H9 (cell line): Measurements from ENCODE around the gene DMBT1. TPM values are rescaled to one million over a fixed set of nuclear protein-coding genes. Genes with fewer than 3 reads are reported as not detected.

Source experiments
- DNase-seq: peaks from one replicate; pipeline ENCODE4 v3.0.0-alpha.2; 2017
- H2AFZ ChIP-seq: one replicate; pipeline ENCODE4 v1.6.1; 2013; ENCODE audit warnings: mild to moderate bottlenecking, low read length, control low read depth, moderate library complexity
- H2AK5ac ChIP-seq: 2 replicates; pipeline ENCODE4 v1.6.1; 2013; ENCODE audit warnings: low read length, control low read depth, mixed read lengths; ENCODE audit not compliant: insufficient read length
- H2BK120ac ChIP-seq: one replicate; pipeline ENCODE4 v1.6.1; 2013; ENCODE audit warnings: low read depth, mild to moderate bottlenecking, low read length, control low read depth, inconsistent platforms; ENCODE audit not compliant: poor library complexity, severe bottlenecking
- H2BK12ac ChIP-seq: 2 replicates; pipeline ENCODE4 v1.6.1; 2013; ENCODE audit warnings: low read length, control low read depth, mixed read lengths, low read depth; ENCODE audit not compliant: insufficient read length
- H2BK15ac ChIP-seq: 2 replicates; pipeline ENCODE4 v1.6.1; 2013; ENCODE audit warnings: low read depth, low read length, control low read depth
- H2BK20ac ChIP-seq: one replicate; pipeline ENCODE4 v1.6.1; 2013; ENCODE audit warnings: low read depth, mild to moderate bottlenecking, low read length, control low read depth, inconsistent platforms; ENCODE audit not compliant: poor library complexity, severe bottlenecking
- H2BK5ac ChIP-seq: 2 replicates; pipeline ENCODE4 v1.6.1; 2013; ENCODE audit warnings: low read length, control low read depth, mixed read lengths; ENCODE audit not compliant: insufficient read length
- H3K14ac ChIP-seq: 2 replicates; pipeline ENCODE4 v1.6.1; 2013; ENCODE audit warnings: low read length, control low read depth; ENCODE audit not compliant: insufficient read depth
- H3K18ac ChIP-seq: 2 replicates; pipeline ENCODE4 v1.6.1; 2013; ENCODE audit warnings: low read depth, mild to moderate bottlenecking, mixed read lengths, low read length, control low read depth; ENCODE audit not compliant: insufficient read length
- H3K23ac ChIP-seq: 2 replicates; pipeline ENCODE4 v1.6.1; 2013; ENCODE audit warnings: low read length, control low read depth, mixed read lengths, low read depth; ENCODE audit not compliant: insufficient read length
- H3K23me2 ChIP-seq: 2 replicates; pipeline ENCODE4 v1.6.1; 2013; ENCODE audit warnings: low read depth, mild to moderate bottlenecking, mixed read lengths, low read length, control low read depth; ENCODE audit not compliant: insufficient read length, poor library complexity, severe bottlenecking
- H3K27ac ChIP-seq: 2 replicates; pipeline ENCODE4 v1.5.1; 2013; ENCODE audit warnings: low read length, control low read depth, mixed read lengths, low read depth; ENCODE audit not compliant: insufficient read length
- H3K27me3 ChIP-seq: 2 replicates; pipeline ENCODE4 v1.6.1; 2013; ENCODE audit warnings: low read length, control low read depth, inconsistent platforms; ENCODE audit not compliant: insufficient read depth
- H3K4ac ChIP-seq: 2 replicates; pipeline ENCODE4 v1.6.1; 2013; ENCODE audit warnings: low read depth, mild to moderate bottlenecking, control low read depth, inconsistent platforms, low read length, moderate library complexity
- H3K4me1 ChIP-seq: 2 replicates; pipeline ENCODE4 v1.6.1; 2013; ENCODE audit warnings: low read length, control low read depth, inconsistent platforms; ENCODE audit not compliant: insufficient read depth
- H3K4me2 ChIP-seq: 2 replicates; pipeline ENCODE4 v1.6.1; 2013; ENCODE audit warnings: low read length, control low read depth, mixed read lengths; ENCODE audit not compliant: insufficient read length, insufficient read depth
- H3K56ac ChIP-seq: 2 replicates; pipeline ENCODE4 v1.6.1; 2013; ENCODE audit warnings: low read depth, mild to moderate bottlenecking, mixed read lengths, low read length, control low read depth; ENCODE audit not compliant: insufficient read length
- H3K79me1 ChIP-seq: 2 replicates; pipeline ENCODE4 v1.6.1; 2013; ENCODE audit warnings: low read depth, mild to moderate bottlenecking, moderate library complexity, low read length, control low read depth, inconsistent platforms; ENCODE audit not compliant: insufficient read depth, poor library complexity, severe bottlenecking
- H3K79me2 ChIP-seq: 2 replicates; pipeline ENCODE4 v1.6.1; 2013; ENCODE audit warnings: low read length, control low read depth, inconsistent platforms; ENCODE audit not compliant: insufficient read depth
- H3K9ac ChIP-seq: 2 replicates; pipeline ENCODE4 v1.6.1; 2013; ENCODE audit warnings: low read length, control low read depth, mixed read lengths; ENCODE audit not compliant: insufficient read length; ENCODE audit errors: extremely low read depth
- H3K9me3 ChIP-seq: one replicate; pipeline ENCODE4 v1.6.1; 2013; ENCODE audit warnings: low read depth, low read length, inconsistent platforms; ENCODE audit not compliant: control insufficient read depth
- H3T11ph ChIP-seq: one replicate; pipeline ENCODE4 v1.6.1; 2013; ENCODE audit warnings: mild to moderate bottlenecking, low read length, control low read depth, inconsistent platforms
- H4K20me1 ChIP-seq: one replicate; pipeline ENCODE4 v1.6.1; 2013; ENCODE audit not compliant: control insufficient read depth, insufficient read length, insufficient read depth
- H4K5ac ChIP-seq: 2 replicates; pipeline ENCODE4 v1.6.1; 2013; ENCODE audit warnings: low read depth, mild to moderate bottlenecking, mixed read lengths, low read length, control low read depth; ENCODE audit not compliant: insufficient read length
- H4K8ac ChIP-seq: replicated peaks from 2 replicates; pipeline ENCODE4 v1.6.1; 2013; ENCODE audit warnings: low read length, control low read depth, mixed read lengths, low read depth; ENCODE audit not compliant: insufficient read length
- H4K91ac ChIP-seq: 2 replicates; pipeline ENCODE4 v1.6.1; 2013; ENCODE audit warnings: low read depth, mild to moderate bottlenecking, moderate library complexity, mixed read lengths, low read length, control low read depth; ENCODE audit not compliant: insufficient read length
- H3K27ac Mint-ChIP-seq, 3 experiments: 2 replicates in 2 of 3; 3 replicates in 1 of 3; pipeline ENCODE4 v1.8.0; 2020 to 2021; ENCODE audit warnings: mixed read lengths in 3 of 3, mild to moderate bottlenecking in 1 of 3, moderate library complexity in 1 of 3
- H3K27me3 Mint-ChIP-seq: 2 replicates; pipeline ENCODE4 v1.8.0; 2021; ENCODE audit warnings: low read depth, mild to moderate bottlenecking, moderate library complexity, mixed read lengths
- H3K36me3 Mint-ChIP-seq, 3 experiments: 2 replicates in 2 of 3; 3 replicates in 1 of 3; pipeline ENCODE4 v1.8.0; 2020 to 2021; ENCODE audit warnings: low read depth in 3 of 3, mixed read lengths in 3 of 3; ENCODE audit not compliant: insufficient read depth in 1 of 3
- H3K4me1 Mint-ChIP-seq, 2 experiments: 2 replicates each; pipeline ENCODE4 v1.8.0; 2020; ENCODE audit warnings: mixed read lengths in 2 of 2
- H3K4me3 Mint-ChIP-seq, 2 experiments: 2 replicates in 1 of 2; 3 replicates in 1 of 2; pipeline ENCODE4 v1.8.0; 2020 to 2021; ENCODE audit warnings: mild to moderate bottlenecking in 2 of 2, mixed read lengths in 2 of 2, moderate library complexity in 1 of 2
- H3K9me3 Mint-ChIP-seq, 2 experiments: 2 replicates in 1 of 2; 3 replicates in 1 of 2; pipeline ENCODE4 v1.8.0; 2020; ENCODE audit warnings: mild to moderate bottlenecking in 2 of 2, mixed read lengths in 2 of 2, moderate library complexity in 1 of 2
- WGBS: extraction: QIAGEN DNeasy Blood & Tissue Kit; methylation state at CpG from one replicate; pipeline ENCODE4 v1.1.7; 2013; ENCODE audit warnings: missing lambda C conversion rate, low lambda C conversion rate, mixed read lengths; ENCODE audit not compliant: insufficient read length; ENCODE audit errors: extremely low coverage; 5-methylcytosine and 5-hydroxymethylcytosine counted together
- total RNA-seq: library from RNA; stranded (reverse); gene quantifications from 2 replicates; pipeline ENCODE4 v1.2.1, GENCODE V29; 2021
- TF ChIP-seq, protein P1 (sequence below): fragments of 200-600 bp; sonication (generic); conservative IDR thresholded peaks from 3 replicates; pipeline ENCODE4 v1.8.0; 2021; ENCODE audit warnings: antibody characterized with exemption, mild to moderate bottlenecking

Gene DMBT1
- total RNA-seq, 1 experiment from 2014 or later = 0.04 TPM

DNA sequence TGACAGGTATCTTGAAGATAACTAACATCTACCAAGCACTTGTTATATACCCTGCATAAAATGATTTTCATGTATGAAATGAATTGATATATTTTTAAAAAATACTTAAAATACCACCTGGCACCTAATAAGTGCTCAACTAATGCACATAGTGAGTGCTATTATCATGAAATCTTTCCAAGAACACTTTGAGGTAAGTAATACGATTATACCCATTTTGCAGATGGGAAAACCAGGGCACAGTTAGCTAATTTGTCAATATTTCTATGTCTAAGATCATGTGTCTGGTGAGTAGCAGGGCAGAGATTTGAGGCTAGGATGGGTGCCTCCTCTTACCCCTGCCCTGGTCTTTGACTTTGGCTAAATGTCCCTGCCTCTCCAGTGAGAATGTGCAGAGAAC lies 6.1 kb downstream of the DMBT1 start:
- H3K4me1 ChIP-seq = no peaks in the 10 kb centered on the region
- H3K56ac ChIP-seq = no peak overlapping the region
- H3K79me1 ChIP-seq = no peaks in the 10 kb centered on the region
- H3K9me3 Mint-ChIP-seq = no peaks in the 10 kb centered on the region
- no peak overlapping the region for H2BK5ac ChIP-seq
- TF ChIP-seq, protein P1, sequence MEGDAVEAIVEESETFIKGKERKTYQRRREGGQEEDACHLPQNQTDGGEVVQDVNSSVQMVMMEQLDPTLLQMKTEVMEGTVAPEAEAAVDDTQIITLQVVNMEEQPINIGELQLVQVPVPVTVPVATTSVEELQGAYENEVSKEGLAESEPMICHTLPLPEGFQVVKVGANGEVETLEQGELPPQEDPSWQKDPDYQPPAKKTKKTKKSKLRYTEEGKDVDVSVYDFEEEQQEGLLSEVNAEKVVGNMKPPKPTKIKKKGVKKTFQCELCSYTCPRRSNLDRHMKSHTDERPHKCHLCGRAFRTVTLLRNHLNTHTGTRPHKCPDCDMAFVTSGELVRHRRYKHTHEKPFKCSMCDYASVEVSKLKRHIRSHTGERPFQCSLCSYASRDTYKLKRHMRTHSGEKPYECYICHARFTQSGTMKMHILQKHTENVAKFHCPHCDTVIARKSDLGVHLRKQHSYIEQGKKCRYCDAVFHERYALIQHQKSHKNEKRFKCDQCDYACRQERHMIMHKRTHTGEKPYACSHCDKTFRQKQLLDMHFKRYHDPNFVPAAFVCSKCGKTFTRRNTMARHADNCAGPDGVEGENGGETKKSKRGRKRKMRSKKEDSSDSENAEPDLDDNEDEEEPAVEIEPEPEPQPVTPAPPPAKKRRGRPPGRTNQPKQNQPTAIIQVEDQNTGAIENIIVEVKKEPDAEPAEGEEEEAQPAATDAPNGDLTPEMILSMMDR = no peak
- no peak overlapping the region for H2BK15ac ChIP-seq
- H3K4me1 Mint-ChIP-seq = peaks cover 5 to 7% of the 10 kb centered on the region in 2 experiments
- H2BK20ac ChIP-seq = no peak overlapping the region
- no peaks in the 10 kb centered on the region for H4K20me1 ChIP-seq
- no peak overlapping the region for H3K9ac ChIP-seq
- no peak overlapping the region for H2BK12ac ChIP-seq
- no peaks in the 10 kb centered on the region for H3K23me2 ChIP-seq
- no peaks in the 10 kb centered on the region for H3K27me3 ChIP-seq
- H3K27me3 Mint-ChIP-seq = peaks cover 25% of the 10 kb centered on the region
- H3K4me3 Mint-ChIP-seq = no peak overlapping the region
- no peak overlapping the region for H3K23ac ChIP-seq
- no peak overlapping the region for H3K27ac Mint-ChIP-seq
- no peak overlapping the region for H3K27ac ChIP-seq
- H4K5ac ChIP-seq = no peak overlapping the region
- WGBS = no CpG with 5 or more reads among the region's 1 CpG
- no peak overlapping the region for H4K8ac ChIP-seq
- H3K14ac ChIP-seq = no peak overlapping the region
- no peak overlapping the region for H3T11ph ChIP-seq
- H3K9me3 ChIP-seq = no peaks in the 10 kb centered on the region
- H3K18ac ChIP-seq = no peak overlapping the region
- DNase-seq = no peak
- no peak overlapping the region for H4K91ac ChIP-seq
- no peak overlapping the region for H3K4me2 ChIP-seq
- H3K36me3 Mint-ChIP-seq = peaks cover 0 to 2% (median 0%) of the 10 kb centered on the region in 3 experiments; a peak in 1 of 7 replicates
- H2AFZ ChIP-seq = no peak overlapping the region
- H3K79me2 ChIP-seq = no peaks in the 10 kb centered on the region
- H2BK120ac ChIP-seq = no peak overlapping the region
- H2AK5ac ChIP-seq = no peak overlapping the region
- H3K4ac ChIP-seq = no peak overlapping the region
